ENCODE measurements around the gene SLC25A13.

The SLC25A13 gene

DNA sequence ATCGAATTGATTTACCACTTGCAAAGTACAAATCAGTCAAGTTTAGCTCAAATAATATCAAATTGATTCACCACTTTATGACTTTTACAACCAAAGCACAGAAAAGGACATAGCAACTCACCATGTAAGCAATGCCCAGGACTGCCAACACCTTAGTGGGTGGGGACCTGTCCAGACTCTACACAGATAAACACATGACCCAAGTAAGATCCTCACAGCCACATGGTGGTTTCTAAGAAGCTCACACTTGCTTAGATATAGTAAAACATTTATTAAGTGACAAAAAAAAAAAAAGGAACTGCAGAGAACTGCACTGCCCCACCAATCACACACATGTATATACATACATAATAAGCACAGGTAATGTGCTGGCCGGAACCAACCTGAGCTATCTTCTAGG, 116.2 kb downstream of the SLC25A13 start:
- no peak for DNase-seq (ENCODE audit: low read depth)
- TF ChIP-seq, protein P1, sequence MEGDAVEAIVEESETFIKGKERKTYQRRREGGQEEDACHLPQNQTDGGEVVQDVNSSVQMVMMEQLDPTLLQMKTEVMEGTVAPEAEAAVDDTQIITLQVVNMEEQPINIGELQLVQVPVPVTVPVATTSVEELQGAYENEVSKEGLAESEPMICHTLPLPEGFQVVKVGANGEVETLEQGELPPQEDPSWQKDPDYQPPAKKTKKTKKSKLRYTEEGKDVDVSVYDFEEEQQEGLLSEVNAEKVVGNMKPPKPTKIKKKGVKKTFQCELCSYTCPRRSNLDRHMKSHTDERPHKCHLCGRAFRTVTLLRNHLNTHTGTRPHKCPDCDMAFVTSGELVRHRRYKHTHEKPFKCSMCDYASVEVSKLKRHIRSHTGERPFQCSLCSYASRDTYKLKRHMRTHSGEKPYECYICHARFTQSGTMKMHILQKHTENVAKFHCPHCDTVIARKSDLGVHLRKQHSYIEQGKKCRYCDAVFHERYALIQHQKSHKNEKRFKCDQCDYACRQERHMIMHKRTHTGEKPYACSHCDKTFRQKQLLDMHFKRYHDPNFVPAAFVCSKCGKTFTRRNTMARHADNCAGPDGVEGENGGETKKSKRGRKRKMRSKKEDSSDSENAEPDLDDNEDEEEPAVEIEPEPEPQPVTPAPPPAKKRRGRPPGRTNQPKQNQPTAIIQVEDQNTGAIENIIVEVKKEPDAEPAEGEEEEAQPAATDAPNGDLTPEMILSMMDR (conservative IDR thresholded peaks at IDR 0.05; ENCODE audit: control insufficient read depth, insufficient read depth, low read depth, low read length) = no peak
- H3K4me3 ChIP-seq (ENCODE audit: control insufficient read depth, low read depth, low read length) = no peak overlapping the region

DNA sequence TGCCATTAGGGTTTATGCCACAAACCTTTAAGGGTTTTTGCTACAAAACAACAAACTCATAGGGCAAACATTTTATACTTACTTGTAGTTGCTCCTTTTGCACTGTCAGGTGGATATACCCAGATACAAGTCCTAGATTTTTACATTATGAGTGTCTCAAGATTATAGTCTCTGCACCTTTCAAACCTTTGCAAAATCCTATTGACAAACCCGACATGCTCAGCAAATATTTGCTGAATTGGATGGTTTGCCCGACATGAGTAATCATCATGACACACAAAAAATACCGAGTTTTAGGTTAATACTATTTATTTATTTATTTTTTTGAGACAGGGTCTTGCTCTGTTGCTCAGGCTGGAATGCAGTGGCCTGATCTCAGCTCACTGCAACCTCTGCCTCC, 117.3 kb downstream of the SLC25A13 start:
- DNase-seq (ENCODE audit: low read depth) = no peak
- TF ChIP-seq, protein P1 (conservative IDR thresholded peaks at IDR 0.05; ENCODE audit: control insufficient read depth, insufficient read depth, low read depth, low read length) = no peak
- H3K4me3 ChIP-seq (ENCODE audit: control insufficient read depth, low read depth, low read length) = no peak overlapping the region

DNA sequence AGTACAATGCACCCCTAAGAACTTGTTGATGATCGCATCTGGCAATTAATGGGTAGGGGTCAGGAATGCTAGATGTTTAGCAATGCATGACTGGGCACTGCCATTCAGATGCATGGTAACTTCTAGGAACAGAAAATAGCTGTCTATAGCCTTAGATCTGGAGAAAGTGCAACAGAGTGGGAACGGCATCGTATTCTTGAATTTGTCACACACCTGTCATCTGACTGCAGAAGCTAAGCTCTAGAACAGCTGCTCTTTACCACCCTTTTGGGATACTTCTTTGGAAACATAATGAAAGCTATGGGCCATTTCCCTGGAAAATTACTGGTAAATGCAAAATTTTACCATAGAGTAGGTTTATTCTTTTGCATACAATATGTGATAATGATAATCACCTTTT, 118.1 kb downstream of the SLC25A13 start:
- H3K4me3 ChIP-seq (ENCODE audit: control insufficient read depth, low read depth, low read length) = no peak overlapping the region
- DNase-seq (ENCODE audit: low read depth) = no peak
- TF ChIP-seq, protein P1 (conservative IDR thresholded peaks at IDR 0.05; ENCODE audit: control insufficient read depth, insufficient read depth, low read depth, low read length) = no peak

DNA sequence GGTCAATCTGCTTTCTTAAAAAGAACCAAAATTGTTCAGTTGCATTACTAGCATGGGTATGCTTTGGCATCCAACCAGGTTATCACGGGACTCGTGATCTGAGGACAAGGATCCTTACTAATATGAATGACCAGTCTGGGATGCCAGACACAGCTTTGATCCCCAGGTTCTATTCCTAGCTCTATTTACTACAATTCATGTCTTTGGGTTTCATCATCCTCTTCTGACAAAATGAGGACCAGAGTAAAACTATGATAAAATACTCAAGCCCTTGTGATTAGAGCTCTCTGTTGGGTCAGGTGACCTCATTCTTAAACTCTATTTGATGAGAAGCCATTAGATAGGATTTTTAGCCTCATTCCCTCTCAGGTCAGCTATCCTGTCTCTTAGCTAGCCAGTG, 119.8 kb downstream of the SLC25A13 start:
- H3K4me3 ChIP-seq (ENCODE audit: control insufficient read depth, low read depth, low read length) = no peak overlapping the region
- no peak for DNase-seq (ENCODE audit: low read depth)
- TF ChIP-seq, protein P1 (conservative IDR thresholded peaks at IDR 0.05; ENCODE audit: control insufficient read depth, insufficient read depth, low read depth, low read length) = no peak

DNA sequence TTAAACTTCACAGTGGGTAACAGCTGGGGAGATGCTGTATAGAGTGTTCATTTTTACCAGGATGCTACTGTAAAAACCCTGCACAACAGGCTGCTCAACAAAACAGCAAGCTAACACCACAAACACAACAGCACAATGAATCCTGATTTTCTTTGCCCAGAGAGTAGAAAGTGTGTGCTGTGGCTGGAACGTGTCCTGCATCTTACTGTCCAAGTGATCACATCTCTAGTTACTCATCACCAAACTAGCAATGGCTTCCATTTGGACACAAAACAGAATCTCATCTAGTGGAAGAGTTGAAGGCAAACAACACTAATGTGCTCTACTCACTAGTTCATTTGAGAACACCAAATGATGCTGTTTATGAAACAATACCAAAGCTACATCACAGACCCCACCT, 121.2 kb downstream of the SLC25A13 start:
- peak; percentile 20 for DNase-seq (ENCODE audit: low read depth)
- TF ChIP-seq, protein P1 (conservative IDR thresholded peaks at IDR 0.05; ENCODE audit: control insufficient read depth, insufficient read depth, low read depth, low read length) = no peak
- H3K4me3 ChIP-seq (ENCODE audit: control insufficient read depth, low read depth, low read length) = no peak overlapping the region

DNA sequence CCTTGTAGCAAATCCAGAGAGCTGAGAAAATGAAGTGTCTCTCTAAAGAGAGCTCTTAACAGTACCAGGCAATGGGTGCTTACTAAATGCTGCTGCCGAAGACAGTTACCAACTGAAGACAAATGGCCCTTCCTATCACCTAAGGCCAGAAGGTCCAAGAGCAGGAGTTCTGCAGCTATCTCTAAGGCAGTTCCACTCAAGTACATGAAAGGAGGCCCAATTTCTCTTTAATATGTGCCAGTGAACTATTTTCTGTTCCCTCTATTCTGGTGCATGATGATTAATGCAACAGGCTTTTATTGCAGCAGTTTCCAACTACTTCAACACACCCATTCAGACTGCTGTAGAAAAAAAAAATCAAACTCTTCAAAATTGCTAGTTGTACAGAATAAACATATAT, 122.5 kb downstream of the SLC25A13 start:
- DNase-seq (ENCODE audit: low read depth) = no peak

More for the DNA sequence above, 122.5 kb downstream of the SLC25A13 start:
- H3K4me3 ChIP-seq (ENCODE audit: control insufficient read depth, low read depth, low read length) = no peak overlapping the region
- TF ChIP-seq, protein P1 (conservative IDR thresholded peaks at IDR 0.05; ENCODE audit: control insufficient read depth, insufficient read depth, low read depth, low read length) = no peak

All from fibroblast of mammary gland (primary cell).